ENCODE measurements around the gene MAML2.

The MAML2 gene

GRCh38 chr11:96073536-96073935, 269.5 kb downstream of the MAML2 start:
- DNase-seq (ENCODE audit: low read depth, low spot score), result no peak

GRCh38 chr11:96072592-96072991, 270.4 kb downstream of the MAML2 start:
- no peak for DNase-seq (ENCODE audit: low read depth, low spot score)

GRCh38 chr11:96070453-96070852, 272.5 kb downstream of the MAML2 start:
- no peak for DNase-seq (ENCODE audit: low read depth, low spot score)

- no peak for DNase-seq (ENCODE audit: low read depth, low spot score)
Measured at GRCh38 chr11:96067160-96067559, 275.8 kb downstream of the MAML2 start.

GRCh38 chr11:96065379-96065778, 277.6 kb downstream of the MAML2 start:
- DNase-seq (ENCODE audit: low read depth, low spot score), result no peak

- no peak for DNase-seq (ENCODE audit: low read depth, low spot score)
Measured at GRCh38 chr11:96063886-96064285, 279.1 kb downstream of the MAML2 start.

GRCh38 chr11:96063053-96063452, 279.9 kb downstream of the MAML2 start:
- DNase-seq (ENCODE audit: low read depth, low spot score), result no peak

GRCh38 chr11:96062134-96062533, 280.9 kb downstream of the MAML2 start:
- no peak for DNase-seq (ENCODE audit: low read depth, low spot score)

- no peak for DNase-seq (ENCODE audit: low read depth, low spot score)
Measured at GRCh38 chr11:96061730-96062129, 281.3 kb downstream of the MAML2 start.

GRCh38 chr11:96061069-96061468, 281.9 kb downstream of the MAML2 start:
- no peak for DNase-seq (ENCODE audit: low read depth, low spot score)

GRCh38 chr11:96057502-96057901, 285.5 kb downstream of the MAML2 start:
- DNase-seq (ENCODE audit: low read depth, low spot score), result no peak

- no peak for DNase-seq (ENCODE audit: low read depth, low spot score)
Measured at GRCh38 chr11:96056576-96056975, 286.4 kb downstream of the MAML2 start.

GRCh38 chr11:96055706-96056387, 287.1 kb downstream of the MAML2 start:
- DNase-seq (ENCODE audit: low read depth, low spot score), result no peak

GRCh38 chr11:96054870-96055705, 287.9 kb downstream of the MAML2 start:
- DNase-seq (ENCODE audit: low read depth, low spot score), result no peak

- DNase-seq (ENCODE audit: low read depth, low spot score), result no peak
Measured at GRCh38 chr11:96052921-96053651, 289.9 kb downstream of the MAML2 start.

- DNase-seq (ENCODE audit: low read depth, low spot score), result no peak
Measured at GRCh38 chr11:96051820-96052219, 291.2 kb downstream of the MAML2 start.

GRCh38 chr11:96050435-96051182, 292.4 kb downstream of the MAML2 start:
- no peak for DNase-seq (ENCODE audit: low read depth, low spot score)

GRCh38 chr11:96049426-96049825, 293.6 kb downstream of the MAML2 start:
- DNase-seq (ENCODE audit: low read depth, low spot score), result no peak

- DNase-seq (ENCODE audit: low read depth, low spot score), result peak; percentile 70
Measured at GRCh38 chr11:96045622-96046456, 297.2 kb downstream of the MAML2 start.

GRCh38 chr11:96044747-96045146, 298.2 kb downstream of the MAML2 start:
- no peak for DNase-seq (ENCODE audit: low read depth, low spot score)

GRCh38 chr11:96044311-96044710, 298.7 kb downstream of the MAML2 start:
- DNase-seq (ENCODE audit: low read depth, low spot score), result no peak
